GM12878 (cell line): Measurements from ENCODE around the gene C2CD5. TPM values are rescaled to one million over a fixed set of nuclear protein-coding genes. Genes with fewer than 3 reads are reported as not detected.

Experiments
- ATAC-seq: fragments of 200-7000 bp; cut with Tn5 transposase; 3 replicates; pipeline ENCODE4 v1.9.1; 2020; ENCODE audit warnings: mild to moderate bottlenecking, moderate library complexity
- BruUV-seq: library from RNA; stranded (reverse); fragments of 400-500 nt; replicated peaks from 2 replicates; lab custom pipeline; 2021; lab: Mats Ljungman, UMichigan
- CTCF ChIA-PET: fragments of 300-600 bp; sonication (Branson Sonifier 250); formaldehyde crosslinking; extraction: SDS; loops from one replicate; lab custom pipeline; 2021; ENCODE audit warnings: inconsistent platforms; lab: Yijun Ruan, JAX
- POLR2A ChIA-PET: fragments of 350-600 bp; formaldehyde crosslinking; extraction: SDS; loops from one replicate; lab custom pipeline; 2021; ENCODE audit warnings: inconsistent platforms; lab: Charles Lee
- RAD21 ChIA-PET: fragments of 300-600 bp; sonication (Branson Sonifier 250); formaldehyde crosslinking; loops from one replicate; lab custom pipeline; 2023; ENCODE audit warnings: antibody characterized with exemption; ENCODE audit not compliant: unreplicated experiment; lab: Charles Lee
- SMC1A ChIA-PET: fragments of 300-600 bp; sonication (Branson Sonifier 250); formaldehyde crosslinking; loops from one replicate; lab custom pipeline; 2023; ENCODE audit not compliant: unreplicated experiment, uncharacterized antibody; lab: Charles Lee
- DNase-seq: peaks from one replicate; pipeline ENCODE4 v3.0.0-alpha.2; 2011; ENCODE audit warnings: low read depth, low spot score
- FAIRE-seq: peaks from 3 replicates; lab custom pipeline; 2011; peaks lifted over from hg19 to GRCh38; lab: Jason Lieb, UNC
- H2AFZ ChIP-seq: 2 replicates; pipeline ENCODE4 v1.6.0; 2011; ENCODE audit warnings: low read depth, low read length, control low read depth; ENCODE audit not compliant: control insufficient read depth
- H3K27ac ChIP-seq: 2 replicates; pipeline ENCODE4 v1.5.1; 2011; ENCODE audit warnings: control low read depth; ENCODE audit not compliant: control insufficient read depth, insufficient read depth
- H3K27me3 ChIP-seq, 2 experiments: replicated peaks in 1 of 2; 2 replicates each; pipeline versions ENCODE4 v1.6.0 to v1.6.1; 2011; ENCODE audit warnings: low read length in 1 of 2; ENCODE audit not compliant: control insufficient read depth in 2 of 2, insufficient read depth in 2 of 2
- H3K36me3 ChIP-seq, 2 experiments: 2 replicates each; pipeline ENCODE4 v1.5.1; 2011; ENCODE audit warnings: low read length in 1 of 2; ENCODE audit not compliant: control insufficient read depth in 2 of 2, insufficient read depth in 2 of 2
- H3K4me1 ChIP-seq: 2 replicates; pipeline ENCODE4 v1.6.1; 2011; ENCODE audit warnings: mild to moderate bottlenecking, low read length, moderate library complexity, mixed read lengths; ENCODE audit not compliant: control insufficient read depth, insufficient read depth
- H3K4me2 ChIP-seq: 2 replicates; pipeline ENCODE4 v1.6.0; 2011; ENCODE audit warnings: control low read depth; ENCODE audit not compliant: control insufficient read depth, insufficient read depth
- H3K4me3 ChIP-seq: fragments of 200-600 bp; sonication (generic); 2 replicates; pipeline ENCODE4 v1.5.1; 2016
- H3K79me2 ChIP-seq: 2 replicates; pipeline ENCODE4 v1.6.0; 2011; ENCODE audit warnings: low read length; ENCODE audit not compliant: control insufficient read depth, insufficient read depth
- H3K9ac ChIP-seq: 2 replicates; pipeline ENCODE4 v1.8.0; 2011; ENCODE audit warnings: low read length, control low read depth, mixed read lengths; ENCODE audit not compliant: control insufficient read depth, insufficient read depth
- H3K9me3 ChIP-seq: replicated peaks from 3 replicates; pipeline ENCODE4 v1.5.1; 2011; ENCODE audit warnings: mild to moderate bottlenecking, low read length; ENCODE audit not compliant: control insufficient read depth, insufficient read depth
- H4K20me1 ChIP-seq: 2 replicates; pipeline ENCODE4 v1.6.0; 2011; ENCODE audit not compliant: control insufficient read depth, insufficient read depth
- BHLHE40 ChIP-seq, 2 experiments: fragments of 450-650 bp in 1 of 2; IDR thresholded peaks; 2 replicates each; pipeline ENCODE4 v1.6.1; 2011 to 2017; ENCODE audit warnings: low read depth in 2 of 2, borderline replicate concordance in 1 of 2, improper control_type of control experiment in 1 of 2, low read length in 1 of 2, mild to moderate bottlenecking in 1 of 2
- CREB1 ChIP-seq: IDR thresholded peaks from 2 replicates; pipeline ENCODE4 v1.6.1; 2012; ENCODE audit warnings: low read depth, mild to moderate bottlenecking, inconsistent platforms
- HDAC6 ChIP-seq: fragments of 200-600 bp; sonication (generic); IDR thresholded peaks from one replicate; pipeline ENCODE4 v1.8.0; 2017; ENCODE audit warnings: antibody characterized with exemption; ENCODE audit not compliant: unreplicated experiment
- LARP7 ChIP-seq: fragments of 450-650 bp; IDR thresholded peaks from 2 replicates; pipeline ENCODE4 v1.6.1; 2017; ENCODE audit warnings: mild to moderate bottlenecking
- NR2C1 ChIP-seq: fragments of 450-650 bp; IDR thresholded peaks from 2 replicates; pipeline ENCODE4 v1.6.1; 2017; ENCODE audit warnings: antibody characterized with exemption, mild to moderate bottlenecking, moderate library complexity
- RAD51 ChIP-seq: fragments of 450-650 bp; IDR thresholded peaks from 2 replicates; pipeline ENCODE4 v1.6.1; 2016; ENCODE audit warnings: moderate library complexity, mild to moderate bottlenecking, inconsistent platforms
- RBBP5 ChIP-seq: fragments of 200-600 bp; sonication (generic); conservative IDR thresholded peaks from 2 replicates; pipeline ENCODE4 v1.6.1; 2016
- SUZ12 ChIP-seq: fragments of 200-600 bp; sonication (generic); IDR thresholded peaks from one replicate; pipeline ENCODE4 v1.6.1; 2018; ENCODE audit warnings: antibody characterized with exemption, mild to moderate bottlenecking; ENCODE audit not compliant: unreplicated experiment
- ZNF24 ChIP-seq: fragments of 450-650 bp; IDR thresholded peaks from 2 replicates; pipeline ENCODE4 v1.6.1; 2017; ENCODE audit warnings: antibody characterized with exemption, mild to moderate bottlenecking
- ZNF384 ChIP-seq: IDR thresholded peaks from 2 replicates; pipeline ENCODE4 v1.6.1; 2012; ENCODE audit warnings: low read depth, mild to moderate bottlenecking, low read length, improper control_type of control experiment, borderline replicate concordance
- in situ Hi-C: fragments of 300-500 bp; cut with MboI; formaldehyde crosslinking; loops from 9 replicates; pipeline ENCODE4 v1.14.3; 2018; ENCODE audit warnings: mixed read lengths
- intact Hi-C: fragments of 100-400 bp; cut with micrococcal nuclease; formaldehyde crosslinking; loops from one replicate; pipeline ENCODE4 v1.14.2; 2022; ENCODE audit not compliant: unreplicated experiment
- polyA plus RNA-seq, 11 experiments: library from polyadenylated mRNA; depleted of rRNA in 4 of 11; unstranded in 6 of 11; stranded (reverse) in 5 of 11; fragments of >200 nt; fragmentation: Nextera tagmentation in 4 of 11; fragmentation: Illumina TruSeq in 1 of 11; extraction: Ambion mirVana in 4 of 11; extraction: Trizol in 1 of 11; gene quantifications; 1 replicate in 1 of 11; 2 replicates in 10 of 11; pipeline versions ENCODE4 v1.2.1 to v1.2.3, GENCODE V29; 2011 to 2016; ENCODE audit warnings: inconsistent platforms in 2 of 11, missing spikeins in 2 of 11, low read depth in 1 of 11
- total RNA-seq, 4 experiments: library from RNA; depleted of rRNA in 3 of 4; stranded (reverse); fragments of >200 nt in 3 of 4; fragmentation: Illumina TruSeq in 1 of 4; extraction: Trizol in 1 of 4; gene quantifications; 2 replicates each; pipeline versions ENCODE4 v1.2.1 to v1.2.3, GENCODE V29; 2013 to 2021
- TF ChIP-seq, protein P1 (sequence below): IDR thresholded peaks from 2 replicates; pipeline ENCODE4 v1.6.1; 2011; ENCODE audit warnings: low read depth, mild to moderate bottlenecking, low read length, moderate library complexity, borderline replicate concordance; ENCODE audit errors: extremely low read depth
- TF ChIP-seq, protein P2 (sequence below): IDR thresholded peaks from 2 replicates; pipeline ENCODE4 v1.6.1; 2012; ENCODE audit warnings: low read depth, low read length, improper control_type of control experiment
- TF ChIP-seq, protein P3 (sequence below): fragments of 450-650 bp; IDR thresholded peaks from 2 replicates; pipeline ENCODE4 v1.6.1; 2016; ENCODE audit warnings: mild to moderate bottlenecking
- TF ChIP-seq, protein P4 (sequence below): fragments of 150-350 bp; IDR thresholded peaks from 2 replicates; pipeline ENCODE4 v1.6.1; 2014; ENCODE audit warnings: mild to moderate bottlenecking, low read depth, low read length
- TF ChIP-seq, protein P5 (sequence below): IDR thresholded peaks from 2 replicates; pipeline ENCODE4 v1.6.1; 2011; ENCODE audit warnings: mild to moderate bottlenecking, low read depth, low read length, moderate library complexity; ENCODE audit not compliant: insufficient replicate concordance

C2CD5 gene
- total and polyA plus RNA-seq, 10 of the 15 experiments (the other 5 are each of a cell fraction or from before 2014, with no cell fraction given): 7.7 to 55.0 (median 27.0) TPM

DNA sequence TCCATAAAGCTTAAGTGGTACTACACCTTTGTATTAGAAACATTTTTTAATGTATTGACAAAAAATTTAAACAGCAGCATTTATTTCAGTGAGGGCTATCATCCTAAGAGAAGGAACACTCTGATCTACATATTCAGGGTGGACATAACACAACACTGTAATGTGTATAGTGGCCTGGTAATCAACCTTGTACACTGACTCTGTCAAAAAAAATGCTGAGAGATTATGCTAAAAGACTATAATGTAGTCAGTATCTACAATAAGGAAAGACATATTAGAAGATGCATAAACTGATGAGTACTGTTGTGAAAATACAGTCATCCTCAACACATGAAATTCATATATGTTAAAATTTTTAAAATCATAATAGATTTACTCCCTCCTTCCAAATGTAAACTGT is 68.2 kb downstream of the C2CD5 start:
- FAIRE-seq: no peak
- Histone ChIP-seq H4K20me1 (no peaks in the 10 kb centered on the region), H2AFZ (no peak overlapping the region), H3K4me1 (no peaks in the 10 kb centered on the region; the same call in 1 of the 2 replicates), H3K9me3 (no peaks in the 10 kb centered on the region), H3K36me3 (no peaks in the 10 kb centered on the region), H3K27me3 (no peaks in the 10 kb centered on the region), H3K9ac (no peak overlapping the region), H3K4me3 (no peak overlapping the region), H3K27ac (no peak overlapping the region), H3K4me2 (no peak overlapping the region), H3K79me2 (no peaks in the 10 kb centered on the region)
- DNase-seq: no peak
- ChIA-PET SMC1A (interaction anchor here (1.0 to 2.3 kb wide), 2 partner anchors 17 to 20 kb away, joined by 3 to 7 read pairs; no protein-coding TSS in a partner anchor), CTCF (interaction anchor here (1.2 to 3.2 kb wide), 3 partner anchors 10 to 20 kb away, joined by 3 to 22 read pairs (median 4); no protein-coding TSS in a partner anchor), POLR2A (no interaction called here), RAD21 (no interaction called here)
- in situ Hi-C loops: no loop called here
- intact Hi-C loops: loop anchor here (5.0 kb wide), 1 partner anchor 156 kb away; no protein-coding TSS in a partner anchor
- BruUV-seq: no TSS peak
- ATAC-seq: no peak
- TF ChIP-seq, protein P1, sequence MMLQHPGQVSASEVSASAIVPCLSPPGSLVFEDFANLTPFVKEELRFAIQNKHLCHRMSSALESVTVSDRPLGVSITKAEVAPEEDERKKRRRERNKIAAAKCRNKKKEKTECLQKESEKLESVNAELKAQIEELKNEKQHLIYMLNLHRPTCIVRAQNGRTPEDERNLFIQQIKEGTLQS: no peak
- no peak for TF ChIP-seq ZNF384
- TF ChIP-seq ZNF24: no peak
- TF ChIP-seq, protein P2, sequence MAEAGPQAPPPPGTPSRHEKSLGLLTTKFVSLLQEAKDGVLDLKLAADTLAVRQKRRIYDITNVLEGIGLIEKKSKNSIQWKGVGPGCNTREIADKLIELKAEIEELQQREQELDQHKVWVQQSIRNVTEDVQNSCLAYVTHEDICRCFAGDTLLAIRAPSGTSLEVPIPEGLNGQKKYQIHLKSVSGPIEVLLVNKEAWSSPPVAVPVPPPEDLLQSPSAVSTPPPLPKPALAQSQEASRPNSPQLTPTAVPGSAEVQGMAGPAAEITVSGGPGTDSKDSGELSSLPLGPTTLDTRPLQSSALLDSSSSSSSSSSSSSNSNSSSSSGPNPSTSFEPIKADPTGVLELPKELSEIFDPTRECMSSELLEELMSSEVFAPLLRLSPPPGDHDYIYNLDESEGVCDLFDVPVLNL: no peak
- TF ChIP-seq BHLHE40 (IDR thresholded peaks at IDR 0.05; ENCODE audit: borderline replicate concordance in 1 of 2, low read depth in 2 of 2, low read length in 1 of 2): no peak
- no peak for TF ChIP-seq HDAC6
- TF ChIP-seq LARP7: no peak
- no peak for TF ChIP-seq CREB1
- TF ChIP-seq RBBP5: no peak
- no peak for TF ChIP-seq RAD51
- TF ChIP-seq SUZ12: no peak
- no peak for TF ChIP-seq NR2C1
- TF ChIP-seq, protein P3, sequence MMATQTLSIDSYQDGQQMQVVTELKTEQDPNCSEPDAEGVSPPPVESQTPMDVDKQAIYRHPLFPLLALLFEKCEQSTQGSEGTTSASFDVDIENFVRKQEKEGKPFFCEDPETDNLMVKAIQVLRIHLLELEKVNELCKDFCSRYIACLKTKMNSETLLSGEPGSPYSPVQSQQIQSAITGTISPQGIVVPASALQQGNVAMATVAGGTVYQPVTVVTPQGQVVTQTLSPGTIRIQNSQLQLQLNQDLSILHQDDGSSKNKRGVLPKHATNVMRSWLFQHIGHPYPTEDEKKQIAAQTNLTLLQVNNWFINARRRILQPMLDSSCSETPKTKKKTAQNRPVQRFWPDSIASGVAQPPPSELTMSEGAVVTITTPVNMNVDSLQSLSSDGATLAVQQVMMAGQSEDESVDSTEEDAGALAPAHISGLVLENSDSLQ: no peak
- TF ChIP-seq, protein P4, sequence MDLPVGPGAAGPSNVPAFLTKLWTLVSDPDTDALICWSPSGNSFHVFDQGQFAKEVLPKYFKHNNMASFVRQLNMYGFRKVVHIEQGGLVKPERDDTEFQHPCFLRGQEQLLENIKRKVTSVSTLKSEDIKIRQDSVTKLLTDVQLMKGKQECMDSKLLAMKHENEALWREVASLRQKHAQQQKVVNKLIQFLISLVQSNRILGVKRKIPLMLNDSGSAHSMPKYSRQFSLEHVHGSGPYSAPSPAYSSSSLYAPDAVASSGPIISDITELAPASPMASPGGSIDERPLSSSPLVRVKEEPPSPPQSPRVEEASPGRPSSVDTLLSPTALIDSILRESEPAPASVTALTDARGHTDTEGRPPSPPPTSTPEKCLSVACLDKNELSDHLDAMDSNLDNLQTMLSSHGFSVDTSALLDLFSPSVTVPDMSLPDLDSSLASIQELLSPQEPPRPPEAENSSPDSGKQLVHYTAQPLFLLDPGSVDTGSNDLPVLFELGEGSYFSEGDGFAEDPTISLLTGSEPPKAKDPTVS: no peak
- TF ChIP-seq, protein P5, sequence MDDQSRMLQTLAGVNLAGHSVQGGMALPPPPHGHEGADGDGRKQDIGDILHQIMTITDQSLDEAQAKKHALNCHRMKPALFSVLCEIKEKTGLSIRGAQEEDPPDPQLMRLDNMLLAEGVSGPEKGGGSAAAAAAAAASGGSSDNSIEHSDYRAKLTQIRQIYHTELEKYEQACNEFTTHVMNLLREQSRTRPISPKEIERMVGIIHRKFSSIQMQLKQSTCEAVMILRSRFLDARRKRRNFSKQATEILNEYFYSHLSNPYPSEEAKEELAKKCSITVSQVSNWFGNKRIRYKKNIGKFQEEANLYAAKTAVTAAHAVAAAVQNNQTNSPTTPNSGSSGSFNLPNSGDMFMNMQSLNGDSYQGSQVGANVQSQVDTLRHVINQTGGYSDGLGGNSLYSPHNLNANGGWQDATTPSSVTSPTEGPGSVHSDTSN: no peak
